HepG2 (cell line): ENCODE data around the gene EPHX1. TPM values are rescaled to one million over a fixed set of nuclear protein-coding genes. Genes with fewer than 3 reads are reported as not detected.

Experiments used
- EED ChIP-seq: sonication (generic); formaldehyde crosslinking; IDR thresholded peaks from 2 replicates; pipeline ENCODE4 v1.5.0; 2020; ENCODE audit warnings: mild to moderate bottlenecking, missing genetic modification reagents
- JUN ChIP-seq: sonication (generic); formaldehyde crosslinking; IDR thresholded peaks from 2 replicates; pipeline ENCODE4 v1.4.0; 2020; ENCODE audit warnings: mild to moderate bottlenecking, missing genetic modification reagents
- KAT2B ChIP-seq: fragments of 150-350 bp; IDR thresholded peaks from 2 replicates; pipeline ENCODE4 v1.6.1; 2014; ENCODE audit warnings: low read depth, low read length, borderline replicate concordance
- MEF2D ChIP-seq: sonication (generic); formaldehyde crosslinking; IDR thresholded peaks from 2 replicates; pipeline ENCODE4 v1.5.1; 2020; ENCODE audit warnings: mild to moderate bottlenecking, missing genetic modification reagents
- PLRG1 ChIP-seq: fragments of 450-650 bp; conservative IDR thresholded peaks from 2 replicates; pipeline ENCODE4 v1.6.1; 2016
- POLR2AphosphoS2 ChIP-seq: IDR thresholded peaks from 2 replicates; pipeline ENCODE4 v1.6.1; 2011; ENCODE audit warnings: low read depth, low read length, improper control_type of control experiment
- RBFOX2 ChIP-seq: fragments of 200-400 bp; formaldehyde crosslinking; IDR thresholded peaks from 2 replicates; pipeline ENCODE4 v1.6.1; 2017; ENCODE audit warnings: low read depth, mild to moderate bottlenecking, low read length
- SRSF4 ChIP-seq: fragments of 200-400 bp; formaldehyde crosslinking; IDR thresholded peaks from one replicate; pipeline ENCODE4 v1.6.1; 2018; ENCODE audit warnings: mild to moderate bottlenecking, low read depth, low read length, moderate library complexity; ENCODE audit not compliant: poor library complexity, severe bottlenecking
- TRAFD1 ChIP-seq: sonication (generic); formaldehyde crosslinking; IDR thresholded peaks from 2 replicates; pipeline ENCODE4 v1.5.1; 2020; ENCODE audit warnings: missing genetic modification reagents, mild to moderate bottlenecking, borderline replicate concordance
- YEATS2 ChIP-seq: sonication (generic); formaldehyde crosslinking; IDR thresholded peaks from 2 replicates; pipeline ENCODE4 v1.4.0; 2020; ENCODE audit warnings: missing genetic modification reagents, borderline replicate concordance
- ZNF138 ChIP-seq: sonication (generic); formaldehyde crosslinking; IDR thresholded peaks from 2 replicates; pipeline ENCODE4 v1.5.0; 2020; ENCODE audit warnings: mild to moderate bottlenecking, low read depth, missing genetic modification reagents
- ZNF660 ChIP-seq: sonication (generic); formaldehyde crosslinking; IDR thresholded peaks from 2 replicates; pipeline ENCODE4 v1.5.1; 2020; ENCODE audit warnings: mild to moderate bottlenecking, low read depth, missing genetic modification reagents, borderline replicate concordance
- ZNF740 ChIP-seq: sonication (generic); formaldehyde crosslinking; IDR thresholded peaks from 2 replicates; pipeline ENCODE4 v1.4.0; 2020; ENCODE audit warnings: missing genetic modification reagents
- ZNF790 ChIP-seq: sonication (generic); formaldehyde crosslinking; IDR thresholded peaks from 2 replicates; pipeline ENCODE4 v1.8.0; 2022; ENCODE audit warnings: missing genetic modification reagents, mild to moderate bottlenecking, borderline replicate concordance
- polyA plus RNA-seq, 8 experiments: library from polyadenylated mRNA; depleted of rRNA in 3 of 8; stranded (reverse) in 7 of 8; unstranded in 1 of 8; fragments of >200 nt; fragmentation: Illumina TruSeq in 4 of 8; extraction: Trizol in 4 of 8; gene quantifications; 2 replicates each; pipeline versions ENCODE4 v1.2.1 to v1.2.3, GENCODE V29; 2011 to 2016; ENCODE audit warnings: low read depth in 4 of 8, missing spikeins in 1 of 8, mixed read lengths in 1 of 8; ENCODE audit not compliant: insufficient read depth in 1 of 8
- total RNA-seq, 5 experiments: library from RNA; depleted of rRNA; stranded (reverse); fragments of >200 nt; fragmentation: Illumina TruSeq; extraction: Trizol; gene quantifications; 2 replicates each; pipeline ENCODE4 v1.2.3, GENCODE V29; 2016; ENCODE audit warnings: low read depth in 1 of 5
- TF ChIP-seq, protein P1 (sequence below): sonication (generic); formaldehyde crosslinking; IDR thresholded peaks from 2 replicates; pipeline ENCODE4 v1.5.0; 2020; ENCODE audit warnings: missing genetic modification reagents
- TF ChIP-seq, protein P2 (sequence below): sonication (generic); formaldehyde crosslinking; IDR thresholded peaks from 2 replicates; pipeline ENCODE4 v1.4.0; 2020; ENCODE audit warnings: missing genetic modification reagents
- TF ChIP-seq, protein P3 (sequence below): sonication (generic); formaldehyde crosslinking; IDR thresholded peaks from 2 replicates; pipeline ENCODE4 v1.5.1; 2020; ENCODE audit warnings: missing genetic modification reagents, mild to moderate bottlenecking, borderline replicate concordance
- TF ChIP-seq, protein P4 (sequence below): sonication (generic); formaldehyde crosslinking; IDR thresholded peaks from 2 replicates; pipeline ENCODE4 v1.4.0; 2020; ENCODE audit warnings: missing genetic modification reagents, borderline replicate concordance
- TF ChIP-seq, protein P5 (sequence below): sonication (generic); formaldehyde crosslinking; IDR thresholded peaks from 2 replicates; pipeline ENCODE4 v1.4.0; 2020; ENCODE audit warnings: missing genetic modification reagents

Gene EPHX1
- total and polyA plus RNA-seq, 2 of the 13 experiments (the other 11 are each of a cell fraction or from before 2014, with no cell fraction given): 27.7 to 36.5 TPM

- TF ChIP-seq, protein P1, sequence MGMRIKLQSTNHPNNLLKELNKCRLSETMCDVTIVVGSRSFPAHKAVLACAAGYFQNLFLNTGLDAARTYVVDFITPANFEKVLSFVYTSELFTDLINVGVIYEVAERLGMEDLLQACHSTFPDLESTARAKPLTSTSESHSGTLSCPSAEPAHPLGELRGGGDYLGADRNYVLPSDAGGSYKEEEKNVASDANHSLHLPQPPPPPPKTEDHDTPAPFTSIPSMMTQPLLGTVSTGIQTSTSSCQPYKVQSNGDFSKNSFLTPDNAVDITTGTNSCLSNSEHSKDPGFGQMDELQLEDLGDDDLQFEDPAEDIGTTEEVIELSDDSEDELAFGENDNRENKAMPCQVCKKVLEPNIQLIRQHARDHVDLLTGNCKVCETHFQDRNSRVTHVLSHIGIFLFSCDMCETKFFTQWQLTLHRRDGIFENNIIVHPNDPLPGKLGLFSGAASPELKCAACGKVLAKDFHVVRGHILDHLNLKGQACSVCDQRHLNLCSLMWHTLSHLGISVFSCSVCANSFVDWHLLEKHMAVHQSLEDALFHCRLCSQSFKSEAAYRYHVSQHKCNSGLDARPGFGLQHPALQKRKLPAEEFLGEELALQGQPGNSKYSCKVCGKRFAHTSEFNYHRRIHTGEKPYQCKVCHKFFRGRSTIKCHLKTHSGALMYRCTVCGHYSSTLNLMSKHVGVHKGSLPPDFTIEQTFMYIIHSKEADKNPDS (CRISPR knock-in tag): no peak
- TF ChIP-seq KAT2B: no peak
- no peak for TF ChIP-seq YEATS2 (CRISPR knock-in tag)
- TF ChIP-seq, protein P2, sequence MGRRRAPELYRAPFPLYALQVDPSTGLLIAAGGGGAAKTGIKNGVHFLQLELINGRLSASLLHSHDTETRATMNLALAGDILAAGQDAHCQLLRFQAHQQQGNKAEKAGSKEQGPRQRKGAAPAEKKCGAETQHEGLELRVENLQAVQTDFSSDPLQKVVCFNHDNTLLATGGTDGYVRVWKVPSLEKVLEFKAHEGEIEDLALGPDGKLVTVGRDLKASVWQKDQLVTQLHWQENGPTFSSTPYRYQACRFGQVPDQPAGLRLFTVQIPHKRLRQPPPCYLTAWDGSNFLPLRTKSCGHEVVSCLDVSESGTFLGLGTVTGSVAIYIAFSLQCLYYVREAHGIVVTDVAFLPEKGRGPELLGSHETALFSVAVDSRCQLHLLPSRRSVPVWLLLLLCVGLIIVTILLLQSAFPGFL (CRISPR knock-in tag): no peak
- TF ChIP-seq ZNF740 (CRISPR knock-in tag): no peak
- TF ChIP-seq MEF2D (CRISPR knock-in tag): 0 out of 2 replicates have a peak, but pooled peaks have one; percentile 33
- TF ChIP-seq, protein P3, sequence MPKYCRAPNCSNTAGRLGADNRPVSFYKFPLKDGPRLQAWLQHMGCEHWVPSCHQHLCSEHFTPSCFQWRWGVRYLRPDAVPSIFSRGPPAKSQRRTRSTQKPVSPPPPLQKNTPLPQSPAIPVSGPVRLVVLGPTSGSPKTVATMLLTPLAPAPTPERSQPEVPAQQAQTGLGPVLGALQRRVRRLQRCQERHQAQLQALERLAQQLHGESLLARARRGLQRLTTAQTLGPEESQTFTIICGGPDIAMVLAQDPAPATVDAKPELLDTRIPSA (CRISPR knock-in tag): no peak
- no peak for TF ChIP-seq JUN (CRISPR knock-in tag)
- no peak for TF ChIP-seq EED (CRISPR knock-in tag)
- no peak for TF ChIP-seq POLR2AphosphoS2
- TF ChIP-seq, protein P4, sequence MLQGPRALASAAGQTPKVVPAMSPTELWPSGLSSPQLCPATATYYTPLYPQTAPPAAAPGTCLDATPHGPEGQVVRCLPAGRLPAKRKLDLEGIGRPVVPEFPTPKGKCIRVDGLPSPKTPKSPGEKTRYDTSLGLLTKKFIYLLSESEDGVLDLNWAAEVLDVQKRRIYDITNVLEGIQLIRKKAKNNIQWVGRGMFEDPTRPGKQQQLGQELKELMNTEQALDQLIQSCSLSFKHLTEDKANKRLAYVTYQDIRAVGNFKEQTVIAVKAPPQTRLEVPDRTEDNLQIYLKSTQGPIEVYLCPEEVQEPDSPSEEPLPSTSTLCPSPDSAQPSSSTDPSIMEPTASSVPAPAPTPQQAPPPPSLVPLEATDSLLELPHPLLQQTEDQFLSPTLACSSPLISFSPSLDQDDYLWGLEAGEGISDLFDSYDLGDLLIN: no peak
- TF ChIP-seq, protein P5, sequence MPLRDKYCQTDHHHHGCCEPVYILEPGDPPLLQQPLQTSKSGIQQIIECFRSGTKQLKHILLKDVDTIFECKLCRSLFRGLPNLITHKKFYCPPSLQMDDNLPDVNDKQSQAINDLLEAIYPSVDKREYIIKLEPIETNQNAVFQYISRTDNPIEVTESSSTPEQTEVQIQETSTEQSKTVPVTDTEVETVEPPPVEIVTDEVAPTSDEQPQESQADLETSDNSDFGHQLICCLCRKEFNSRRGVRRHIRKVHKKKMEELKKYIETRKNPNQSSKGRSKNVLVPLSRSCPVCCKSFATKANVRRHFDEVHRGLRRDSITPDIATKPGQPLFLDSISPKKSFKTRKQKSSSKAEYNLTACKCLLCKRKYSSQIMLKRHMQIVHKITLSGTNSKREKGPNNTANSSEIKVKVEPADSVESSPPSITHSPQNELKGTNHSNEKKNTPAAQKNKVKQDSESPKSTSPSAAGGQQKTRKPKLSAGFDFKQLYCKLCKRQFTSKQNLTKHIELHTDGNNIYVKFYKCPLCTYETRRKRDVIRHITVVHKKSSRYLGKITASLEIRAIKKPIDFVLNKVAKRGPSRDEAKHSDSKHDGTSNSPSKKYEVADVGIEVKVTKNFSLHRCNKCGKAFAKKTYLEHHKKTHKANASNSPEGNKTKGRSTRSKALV: no peak
- no peak for TF ChIP-seq RBFOX2
- TF ChIP-seq ZNF138 (CRISPR knock-in tag): no peak
- TF ChIP-seq PLRG1: no peak
- no peak for TF ChIP-seq ZNF790
- no peak for TF ChIP-seq SRSF4
- no peak for TF ChIP-seq ZNF660
- TF ChIP-seq TRAFD1 (CRISPR knock-in tag): no peak
Measured at GRCh38 chr1:225767634-225768540, 42.0 kb upstream of the EPHX1 start (continued).
